DMS153 (cell line): ENCODE results near the gene GBF1.
"Not testable (repeated sequence)": the region's sequence is repeated elsewhere in the genome, so short reads cannot be mapped to it uniquely, and the experiment has no call there.

Experiments used
- DNase-seq: peaks from one replicate; lab custom pipeline; 2025; lab: John Stamatoyannopoulos, UW

The GBF1 gene

DNA sequence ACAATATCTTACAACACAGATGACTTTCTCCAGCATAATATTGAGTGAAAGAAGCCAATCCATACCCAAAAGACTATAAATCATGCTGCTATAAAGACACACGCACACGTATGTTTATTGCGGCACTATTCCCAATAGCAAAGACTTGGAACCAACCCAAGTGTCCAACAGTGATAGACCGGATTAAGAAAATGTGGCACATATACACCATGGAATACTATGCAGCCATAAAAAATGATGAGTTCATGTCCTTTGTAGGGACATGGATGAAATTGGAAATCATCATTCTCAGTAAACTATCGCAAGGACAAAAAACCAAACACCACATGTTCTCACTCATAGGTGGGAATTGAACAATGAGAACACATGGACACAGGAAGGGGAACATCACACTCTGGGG is 63.0 kb downstream of the GBF1 start:
- not testable (repeated sequence) for DNase-seq

- DNase-seq, result no peak
These were observed 63.9 kb downstream of the GBF1 start for GRCh38 chr10:102309236-102309635.

- DNase-seq, result no peak
These were observed 64.6 kb downstream of the GBF1 start for GRCh38 chr10:102309916-102310315.

DNA sequence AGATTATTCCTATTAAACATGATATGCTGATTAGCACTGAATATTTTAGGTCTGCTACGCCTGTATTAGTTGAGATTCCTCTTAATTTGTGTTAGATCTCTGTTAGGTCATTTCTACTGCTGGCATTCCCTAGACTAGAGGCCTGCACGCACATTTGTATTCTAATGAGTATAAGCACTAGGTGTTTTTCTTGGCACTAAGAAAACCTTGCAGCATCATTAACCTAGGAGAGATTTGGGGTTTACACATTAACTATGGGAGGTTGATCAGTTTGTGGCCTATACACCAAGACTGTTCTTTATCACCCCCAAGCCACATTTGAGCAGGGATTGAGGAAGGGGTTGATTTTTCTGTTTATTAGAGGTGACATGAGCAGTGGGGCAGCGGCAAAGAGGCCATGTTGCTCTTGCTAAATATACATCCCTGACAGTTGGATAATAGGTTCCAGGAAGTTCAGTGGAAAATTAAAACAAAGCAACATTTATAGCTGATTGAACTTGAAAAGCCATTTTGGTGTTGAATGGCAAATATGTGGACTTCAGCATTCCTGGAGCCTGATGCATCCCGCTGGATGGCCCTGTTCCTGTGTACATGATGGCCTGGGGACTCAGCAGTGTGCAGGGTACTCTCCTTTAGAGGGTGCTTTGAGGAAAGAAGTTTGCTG is 65.2 kb downstream of the GBF1 start:
- peak; percentile 29 for DNase-seq

DNA sequence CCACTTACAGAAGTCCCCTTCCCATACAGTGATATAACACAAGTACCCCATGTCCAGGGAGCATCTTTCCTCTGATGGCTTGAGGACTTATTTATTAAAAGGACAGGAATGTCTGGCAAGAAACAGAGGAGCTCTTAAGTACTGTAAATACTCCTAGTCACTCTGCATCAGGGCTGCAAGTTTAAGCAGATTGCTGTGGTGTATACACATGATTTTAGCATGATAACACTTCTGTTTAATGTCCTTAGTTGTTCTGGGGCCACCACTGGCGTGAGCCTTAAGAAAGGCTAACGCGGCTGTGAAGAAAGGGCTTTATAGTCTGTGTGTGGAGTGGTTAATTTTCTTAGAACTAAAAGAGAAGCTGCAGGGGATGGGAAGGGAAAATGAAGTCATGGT is 65.7 kb downstream of the GBF1 start:
- DNase-seq, result no peak

GRCh38 chr10:102312683-102313082 is 67.4 kb downstream of the GBF1 start:
- no peak for DNase-seq

DNA sequence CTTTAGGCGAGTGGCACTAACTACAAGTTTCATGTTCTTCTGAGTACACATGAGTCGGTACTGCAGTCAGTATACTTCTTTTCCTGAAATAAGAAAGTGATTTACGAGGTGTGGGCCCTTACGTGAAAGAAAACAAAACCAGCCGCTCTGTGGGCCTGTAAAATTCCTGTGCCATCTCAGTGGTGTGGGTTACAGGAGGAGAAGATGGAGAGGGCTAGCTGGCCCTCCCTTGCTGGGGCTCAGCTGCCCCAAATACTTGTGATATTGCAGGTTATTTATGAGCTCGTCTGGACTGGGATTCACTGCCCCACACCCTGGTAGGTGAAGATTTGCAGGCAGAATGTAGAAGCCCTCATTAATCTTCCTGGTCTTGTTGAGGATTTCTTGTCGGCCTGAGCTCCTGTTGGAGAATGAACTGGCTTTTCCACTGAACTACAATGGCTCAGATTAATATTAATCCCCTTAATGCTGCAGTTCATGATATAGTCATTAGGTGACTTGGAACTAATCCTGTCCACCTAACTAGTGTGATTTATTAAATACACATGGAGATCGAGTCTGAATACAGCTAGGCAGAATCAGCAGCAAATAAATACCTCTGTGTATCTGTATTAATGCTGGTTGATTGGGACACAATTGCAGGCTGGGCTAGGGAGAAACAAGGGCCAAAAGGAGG is 68.0 kb downstream of the GBF1 start:
- DNase-seq, result no peak

GRCh38 chr10:102314801-102315200 is 69.5 kb downstream of the GBF1 start:
- no peak for DNase-seq

DNA sequence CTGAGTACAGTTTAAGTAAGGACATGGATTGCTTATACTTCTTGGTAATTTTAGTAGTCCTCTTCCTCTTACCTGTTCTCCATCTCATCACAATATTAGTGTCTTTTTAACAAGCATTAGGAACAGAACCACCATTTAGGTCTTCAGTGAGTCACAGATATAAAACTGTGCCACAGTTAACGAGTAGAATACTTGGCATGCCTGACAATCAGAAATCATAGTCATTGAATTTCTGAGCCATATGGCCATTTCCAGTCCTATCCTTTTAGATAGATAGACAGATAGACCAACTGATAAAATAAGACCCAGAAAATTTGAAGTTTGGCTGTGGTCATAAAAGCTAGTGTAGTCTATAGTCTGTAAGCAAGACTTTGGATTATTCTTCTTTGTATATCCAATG is 71.1 kb downstream of the GBF1 start:
- DNase-seq, result no peak

DNA sequence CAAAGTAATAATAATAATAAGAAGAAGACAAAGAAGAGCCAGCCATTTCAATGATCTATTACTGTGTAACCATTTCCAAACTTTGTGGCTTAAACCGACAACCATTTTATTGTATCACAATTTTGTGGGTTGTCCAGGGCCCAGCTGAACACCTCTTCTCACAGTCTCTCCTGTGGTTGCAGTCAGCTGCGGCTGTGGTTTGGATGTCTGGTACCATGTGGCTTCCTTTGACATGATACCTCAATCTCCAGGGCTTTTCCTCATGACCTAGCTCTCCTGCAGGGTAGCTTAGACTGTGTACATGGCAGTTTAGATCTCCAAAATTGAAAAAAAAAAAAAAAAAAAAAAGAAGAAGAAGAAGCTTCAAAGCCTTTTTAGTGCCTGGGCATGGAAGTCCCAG is 77.6 kb downstream of the GBF1 start:
- no peak for DNase-seq

- no peak for DNase-seq
These were observed 78.7 kb downstream of the GBF1 start for GRCh38 chr10:102324061-102324460.

DNA sequence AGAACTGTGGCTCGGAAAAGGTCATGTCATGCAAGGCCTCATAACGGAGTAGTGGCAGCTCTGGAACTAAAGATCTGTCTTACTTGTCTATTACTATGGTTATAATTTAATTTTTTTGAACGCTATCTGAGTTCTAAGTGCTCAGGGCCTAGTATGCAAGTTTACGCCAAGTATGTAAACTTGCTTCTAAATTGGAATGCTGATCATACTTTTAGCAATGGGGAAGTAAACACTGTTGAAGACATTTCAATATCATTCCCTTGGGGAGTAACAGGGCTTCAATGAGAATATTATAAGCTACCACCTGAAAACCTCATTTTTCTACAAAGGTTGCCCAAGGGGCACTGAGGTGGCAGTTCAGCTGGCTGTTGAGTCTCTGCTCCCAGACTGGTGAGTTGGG is 80.7 kb downstream of the GBF1 start:
- DNase-seq, result no peak

GRCh38 chr10:102327002-102327401 is 81.7 kb downstream of the GBF1 start:
- DNase-seq, result no peak

GRCh38 chr10:102327641-102328040 is 82.3 kb downstream of the GBF1 start:
- DNase-seq, result no peak

DNA sequence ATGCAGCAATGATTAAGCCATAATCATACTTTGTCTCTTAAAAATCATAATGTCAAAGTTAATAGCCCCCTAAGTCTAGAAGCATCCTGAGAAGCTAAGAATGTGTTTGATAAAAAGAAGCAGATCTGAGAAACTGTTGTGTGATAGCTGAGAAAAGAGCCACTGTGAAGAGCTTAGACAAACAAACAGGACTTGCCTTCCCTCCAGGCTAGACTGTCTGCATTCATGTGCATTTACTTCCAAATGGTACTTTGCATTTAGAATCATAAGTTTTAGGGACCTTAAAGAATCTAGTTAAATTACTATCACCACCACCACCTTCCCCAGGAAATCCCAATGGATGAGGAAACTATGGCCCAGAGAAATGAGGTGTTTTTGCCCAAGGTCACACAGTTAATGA is 87.4 kb downstream of the GBF1 start:
- DNase-seq, result no peak

GRCh38 chr10:102334101-102334500 is 88.8 kb downstream of the GBF1 start:
- no peak for DNase-seq

DNA sequence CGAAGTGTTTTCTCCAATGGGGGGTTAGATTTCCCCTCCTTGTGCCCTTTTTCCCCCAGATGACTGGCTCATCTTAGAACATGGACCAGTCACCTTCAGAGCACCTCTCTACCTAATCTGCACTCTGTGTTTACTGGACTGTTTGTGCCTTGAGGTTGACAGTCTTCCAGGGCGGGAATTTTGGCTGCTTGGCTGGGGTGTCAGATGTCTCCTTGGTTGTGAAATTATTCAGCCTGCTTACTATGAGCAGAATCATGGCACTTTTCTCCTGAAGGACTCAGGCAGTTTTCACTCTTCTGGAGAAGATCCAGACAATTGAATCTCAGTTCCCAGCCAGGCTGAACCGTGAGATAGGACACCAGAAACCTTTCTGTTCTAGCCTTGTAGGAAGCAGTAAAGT is 89.9 kb downstream of the GBF1 start:
- no peak for DNase-seq

- no peak for DNase-seq
These were observed 95.8 kb downstream of the GBF1 start for GRCh38 chr10:102341038-102341688.

DNA sequence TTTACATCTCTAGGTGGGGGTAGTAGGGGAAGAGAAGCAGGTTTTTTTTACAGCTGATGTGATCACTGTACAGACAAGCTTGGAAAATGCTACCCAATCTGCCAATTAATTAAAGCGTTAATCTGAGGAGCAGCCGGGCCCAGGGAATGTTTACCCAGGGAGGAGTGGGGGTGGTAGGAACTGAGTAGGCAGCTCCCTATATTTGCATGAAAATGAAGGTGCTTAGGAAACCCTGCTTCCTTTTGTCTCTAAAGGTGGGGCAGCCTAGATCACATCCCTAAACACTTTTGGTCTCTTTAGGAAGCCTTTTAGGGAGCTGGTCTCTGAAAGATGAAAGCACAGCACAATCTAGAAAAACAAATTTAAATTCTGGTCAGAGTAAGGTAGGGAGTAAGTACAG is 97.1 kb downstream of the GBF1 start:
- no peak for DNase-seq

DNA sequence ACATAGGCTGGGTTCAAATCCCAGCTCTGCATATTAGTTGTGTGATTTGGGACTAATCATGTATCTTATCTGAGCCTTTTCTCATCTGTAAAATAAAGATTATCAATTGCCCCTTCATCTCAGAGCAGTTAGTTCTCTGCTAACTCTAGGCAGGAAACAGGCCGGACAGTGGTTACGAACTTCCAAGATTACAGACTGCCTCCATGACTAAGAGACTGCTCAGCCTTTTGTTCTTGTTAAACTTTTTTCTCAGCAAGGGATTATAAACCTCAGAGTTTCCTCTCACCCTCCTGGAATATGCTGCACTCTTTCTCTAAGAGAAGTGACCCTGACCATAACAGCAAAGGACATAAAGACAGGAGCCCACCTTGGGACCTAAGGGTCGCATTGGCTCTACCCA is 97.6 kb downstream of the GBF1 start:
- no peak for DNase-seq

DNA sequence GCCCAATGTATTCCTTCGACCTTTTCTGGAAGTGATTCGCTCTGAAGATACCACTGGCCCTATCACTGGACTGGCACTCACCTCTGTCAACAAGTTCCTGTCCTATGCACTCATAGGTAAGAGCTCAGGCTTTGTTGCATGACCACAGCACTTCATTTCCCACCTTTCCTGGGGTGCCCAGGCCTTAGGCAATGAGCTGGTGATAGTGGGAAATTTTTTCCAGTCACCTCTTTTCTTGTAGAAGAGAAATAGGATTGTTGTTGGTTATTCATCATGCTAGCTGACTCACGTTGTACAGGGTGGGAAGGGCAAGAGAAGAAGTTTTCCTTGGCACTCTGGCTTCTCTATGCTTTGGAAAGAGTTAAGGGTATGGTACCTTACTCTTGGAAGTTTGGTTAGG is 98.7 kb downstream of the GBF1 start:
- no peak for DNase-seq

DNA sequence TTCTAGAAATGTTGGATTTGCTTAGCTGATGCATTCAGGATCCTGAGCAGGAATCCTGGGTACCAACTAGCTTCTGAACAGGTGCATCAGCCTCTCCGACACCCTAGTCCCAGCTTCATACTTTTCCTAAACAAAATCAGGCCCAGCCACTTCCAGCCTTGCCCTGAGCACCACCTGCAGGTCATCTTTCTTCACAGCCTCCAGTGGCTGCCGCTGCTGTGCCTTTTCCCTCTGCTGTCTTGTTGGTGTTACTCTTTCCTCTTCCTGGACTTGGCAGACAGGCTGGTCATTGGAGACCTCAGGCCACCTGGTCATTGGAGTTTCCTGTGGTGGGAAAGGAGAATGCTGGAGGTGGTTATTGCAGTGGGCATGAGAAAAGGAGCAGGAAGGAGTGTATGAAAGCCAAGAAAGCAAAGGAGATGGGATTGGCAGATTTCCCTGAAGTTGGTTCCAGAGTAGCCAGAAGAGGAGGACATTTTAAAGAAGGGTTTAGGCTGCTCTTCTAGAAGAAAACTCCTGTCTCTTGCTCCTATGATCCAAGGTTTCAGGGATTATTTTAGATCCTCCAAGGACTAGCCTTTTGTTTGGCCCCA is 102.0 kb downstream of the GBF1 start:
- peak; percentile 25 for DNase-seq

DNA sequence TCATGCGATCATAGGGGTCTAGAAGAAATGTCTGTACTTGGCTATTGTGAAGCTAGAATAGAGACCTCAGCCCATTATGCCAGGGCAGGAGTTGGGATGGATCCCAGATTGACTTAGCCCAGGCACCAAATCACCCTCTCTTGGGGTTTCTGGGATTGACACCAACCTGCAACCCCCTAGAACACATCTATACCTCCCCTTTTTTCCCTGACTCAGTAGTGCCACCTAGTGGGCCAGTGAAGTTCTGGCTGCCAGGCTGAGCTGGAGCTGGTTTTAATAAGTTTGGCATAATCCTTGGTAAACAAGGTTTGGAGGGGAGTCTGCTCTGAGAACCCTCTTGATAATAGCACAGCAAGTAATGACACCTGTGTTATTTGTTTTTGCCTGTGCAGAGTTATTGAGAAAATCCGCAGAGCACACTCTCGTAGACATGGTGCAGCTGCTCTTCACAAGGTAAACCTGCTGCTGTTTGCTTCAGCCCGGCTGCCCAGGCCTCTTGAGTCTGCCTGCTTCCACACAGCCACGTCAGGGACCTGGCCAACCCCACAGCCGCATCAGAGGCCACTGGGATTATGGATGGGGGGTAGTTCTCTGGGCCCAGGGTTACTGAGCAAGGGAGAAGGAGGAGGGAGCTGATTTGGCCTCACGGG is 106.9 kb downstream of the GBF1 start:
- DNase-seq, result peak; percentile 58
